SK-N-SH treated with all-trans-retinoic acid at 6 μM for 48 hours (cell line): ENCODE measurements around the gene ZNF783.

Source experiments
- ATAC-seq: fragments of 200-7000 bp; cut with Tn5 transposase; 3 replicates; pipeline ENCODE4 v1.9.1; 2020; ENCODE audit warnings: mild to moderate bottlenecking, moderate library complexity
- ARNTL ChIP-seq: fragments of 450-650 bp; formaldehyde crosslinking; IDR thresholded peaks from 2 replicates; pipeline ENCODE4 v1.5.0; 2020; ENCODE audit warnings: low read depth, mild to moderate bottlenecking, moderate library complexity, borderline replicate concordance
- BACH2 ChIP-seq: fragments of 250-450 bp; sonication (Bioruptor Pico); IDR thresholded peaks from 2 replicates; pipeline ENCODE4 v1.9.0; 2021; ENCODE audit warnings: mild to moderate bottlenecking, borderline replicate concordance
- CSDC2 ChIP-seq: fragments of 250-450 bp; sonication (Bioruptor Pico); IDR thresholded peaks from 2 replicates; pipeline ENCODE4 v1.5.0; 2020; ENCODE audit warnings: mild to moderate bottlenecking, moderate library complexity
- ESRRG ChIP-seq: fragments of 250-450 bp; sonication (Bioruptor Pico); IDR thresholded peaks from 2 replicates; pipeline ENCODE4 v1.6.1; 2021; ENCODE audit warnings: mild to moderate bottlenecking
- GLIS3 ChIP-seq: fragments of 250-450 bp; sonication (Bioruptor Pico); IDR thresholded peaks from 2 replicates; pipeline ENCODE4 v1.5.0; 2020; ENCODE audit warnings: mild to moderate bottlenecking, moderate library complexity
- ISL1 ChIP-seq: fragments of 250-450 bp; sonication (Bioruptor Pico); IDR thresholded peaks from 2 replicates; pipeline ENCODE4 v2.1.2; 2022; ENCODE audit warnings: mild to moderate bottlenecking, moderate library complexity
- OSR1 ChIP-seq: fragments of 250-450 bp; sonication (Bioruptor Pico); IDR thresholded peaks from 2 replicates; pipeline ENCODE4 v1.8.0; 2022; ENCODE audit warnings: moderate library complexity, mild to moderate bottlenecking, inconsistent platforms
- PPARA ChIP-seq: fragments of 250-450 bp; sonication (Bioruptor Pico); IDR thresholded peaks from 2 replicates; pipeline ENCODE4 v1.5.0; 2020; ENCODE audit warnings: mild to moderate bottlenecking, borderline replicate concordance
- RARB ChIP-seq: fragments of 250-450 bp; sonication (Bioruptor Pico); IDR thresholded peaks from 2 replicates; pipeline ENCODE4 v1.8.0; 2021; ENCODE audit warnings: mild to moderate bottlenecking, moderate library complexity
- SNAI2 ChIP-seq: fragments of 250-450 bp; sonication (Bioruptor Pico); IDR thresholded peaks from 2 replicates; pipeline ENCODE4 v1.5.0; 2020; ENCODE audit warnings: mild to moderate bottlenecking, moderate library complexity
- TCF4 ChIP-seq: fragments of 250-450 bp; sonication (Bioruptor Pico); IDR thresholded peaks from 2 replicates; pipeline ENCODE4 v1.8.0; 2021; ENCODE audit warnings: mild to moderate bottlenecking, moderate library complexity, borderline replicate concordance
- TOX ChIP-seq: fragments of 250-450 bp; sonication (Bioruptor Pico); IDR thresholded peaks from 2 replicates; pipeline ENCODE4 v1.8.0; 2021; ENCODE audit warnings: mild to moderate bottlenecking, moderate library complexity, borderline replicate concordance
- ZC3H10 ChIP-seq: fragments of 250-450 bp; sonication (Bioruptor Pico); IDR thresholded peaks from 2 replicates; pipeline ENCODE4 v1.5.1; 2021; ENCODE audit warnings: mild to moderate bottlenecking, moderate library complexity
- ZFP3 ChIP-seq: fragments of 250-450 bp; sonication (Bioruptor Pico); IDR thresholded peaks from 2 replicates; pipeline ENCODE4 v1.5.0; 2020; ENCODE audit warnings: mild to moderate bottlenecking, moderate library complexity
- ZFP30 ChIP-seq: fragments of 450-650 bp; formaldehyde crosslinking; IDR thresholded peaks from 2 replicates; pipeline ENCODE4 v1.5.0; 2022; ENCODE audit warnings: mild to moderate bottlenecking, moderate library complexity
- ZNF565 ChIP-seq: fragments of 450-650 bp; formaldehyde crosslinking; conservative IDR thresholded peaks from 2 replicates; pipeline ENCODE4 v1.5.0; 2020; ENCODE audit warnings: low read depth, mild to moderate bottlenecking, moderate library complexity
- ZNF70 ChIP-seq: fragments of 450-650 bp; formaldehyde crosslinking; IDR thresholded peaks from 2 replicates; pipeline ENCODE4 v1.5.0; 2020; ENCODE audit warnings: mild to moderate bottlenecking, moderate library complexity
- ZNF8 ChIP-seq: fragments of 450-650 bp; formaldehyde crosslinking; IDR thresholded peaks from 2 replicates; pipeline ENCODE4 v1.5.0; 2020; ENCODE audit warnings: mild to moderate bottlenecking, moderate library complexity
- TF ChIP-seq, protein P1 (sequence below): fragments of 250-450 bp; sonication (Bioruptor Pico); IDR thresholded peaks from 2 replicates; pipeline ENCODE4 v1.8.0; 2021; ENCODE audit warnings: low read depth, mild to moderate bottlenecking, moderate library complexity, borderline replicate concordance
- TF ChIP-seq, protein P2 (sequence below): fragments of 250-450 bp; sonication (Bioruptor Pico); IDR thresholded peaks from 2 replicates; pipeline ENCODE4 v1.8.0; 2020; ENCODE audit warnings: mild to moderate bottlenecking, moderate library complexity, borderline replicate concordance
- TF ChIP-seq, protein P3 (sequence below): fragments of 250-450 bp; sonication (Bioruptor Pico); IDR thresholded peaks from 2 replicates; pipeline ENCODE4 v1.5.1; 2021; ENCODE audit warnings: mild to moderate bottlenecking, moderate library complexity
- TF ChIP-seq, protein P4 (sequence below): fragments of 250-450 bp; sonication (Bioruptor Pico); IDR thresholded peaks from 2 replicates; pipeline ENCODE4 v1.5.0; 2020; ENCODE audit warnings: mild to moderate bottlenecking, moderate library complexity

Gene ZNF783

DNA sequence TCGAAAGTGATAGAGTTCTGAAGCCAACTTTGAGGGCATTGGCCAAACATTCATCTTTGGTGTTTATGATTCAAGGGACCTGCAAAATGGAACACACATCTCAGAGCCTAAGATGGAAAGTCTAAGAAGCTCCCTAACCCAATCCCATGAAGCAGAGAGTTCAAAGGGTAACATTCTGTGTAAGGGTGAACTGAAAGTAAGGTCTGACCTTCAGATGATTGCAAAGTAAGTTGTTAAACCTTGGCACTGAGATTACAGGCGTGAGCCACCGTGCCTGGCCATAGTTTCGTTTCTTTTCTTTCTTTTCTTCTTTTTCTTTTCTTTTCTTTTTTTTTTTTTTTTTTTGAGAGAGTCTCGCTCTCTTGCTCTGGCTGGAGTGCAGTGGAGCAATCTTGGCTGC lies 20.3 kb upstream of the ZNF783 start:
- TF ChIP-seq ZFP30 (CRISPR knock-in tag) (no peak), ISL1 (CRISPR knock-in tag) (no peak), RARB (no peak), ZFP3 (no peak), ESRRG (CRISPR knock-in tag) (no peak), GLIS3 (CRISPR knock-in tag) (no peak), ZNF8 (CRISPR knock-in tag) (no peak), ZNF70 (CRISPR knock-in tag) (no peak), PPARA (no peak), ARNTL (CRISPR knock-in tag) (no peak), OSR1 (CRISPR knock-in tag) (no peak)
- TF ChIP-seq, protein P1, sequence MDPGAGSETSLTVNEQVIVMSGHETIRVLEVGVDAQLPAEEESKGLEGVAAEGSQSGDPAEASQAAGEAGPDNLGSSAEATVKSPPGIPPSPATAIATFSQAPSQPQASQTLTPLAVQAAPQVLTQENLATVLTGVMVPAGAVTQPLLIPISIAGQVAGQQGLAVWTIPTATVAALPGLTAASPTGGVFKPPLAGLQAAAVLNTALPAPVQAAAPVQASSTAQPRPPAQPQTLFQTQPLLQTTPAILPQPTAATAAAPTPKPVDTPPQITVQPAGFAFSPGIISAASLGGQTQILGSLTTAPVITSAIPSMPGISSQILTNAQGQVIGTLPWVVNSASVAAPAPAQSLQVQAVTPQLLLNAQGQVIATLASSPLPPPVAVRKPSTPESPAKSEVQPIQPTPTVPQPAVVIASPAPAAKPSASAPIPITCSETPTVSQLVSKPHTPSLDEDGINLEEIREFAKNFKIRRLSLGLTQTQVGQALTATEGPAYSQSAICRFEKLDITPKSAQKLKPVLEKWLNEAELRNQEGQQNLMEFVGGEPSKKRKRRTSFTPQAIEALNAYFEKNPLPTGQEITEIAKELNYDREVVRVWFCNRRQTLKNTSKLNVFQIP (CRISPR knock-in tag): no peak
- TF ChIP-seq, protein P2, sequence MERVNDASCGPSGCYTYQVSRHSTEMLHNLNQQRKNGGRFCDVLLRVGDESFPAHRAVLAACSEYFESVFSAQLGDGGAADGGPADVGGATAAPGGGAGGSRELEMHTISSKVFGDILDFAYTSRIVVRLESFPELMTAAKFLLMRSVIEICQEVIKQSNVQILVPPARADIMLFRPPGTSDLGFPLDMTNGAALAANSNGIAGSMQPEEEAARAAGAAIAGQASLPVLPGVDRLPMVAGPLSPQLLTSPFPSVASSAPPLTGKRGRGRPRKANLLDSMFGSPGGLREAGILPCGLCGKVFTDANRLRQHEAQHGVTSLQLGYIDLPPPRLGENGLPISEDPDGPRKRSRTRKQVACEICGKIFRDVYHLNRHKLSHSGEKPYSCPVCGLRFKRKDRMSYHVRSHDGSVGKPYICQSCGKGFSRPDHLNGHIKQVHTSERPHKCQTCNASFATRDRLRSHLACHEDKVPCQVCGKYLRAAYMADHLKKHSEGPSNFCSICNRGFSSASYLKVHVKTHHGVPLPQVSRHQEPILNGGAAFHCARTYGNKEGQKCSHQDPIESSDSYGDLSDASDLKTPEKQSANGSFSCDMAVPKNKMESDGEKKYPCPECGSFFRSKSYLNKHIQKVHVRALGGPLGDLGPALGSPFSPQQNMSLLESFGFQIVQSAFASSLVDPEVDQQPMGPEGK (CRISPR knock-in tag): no peak
- ATAC-seq: no peak

DNA sequence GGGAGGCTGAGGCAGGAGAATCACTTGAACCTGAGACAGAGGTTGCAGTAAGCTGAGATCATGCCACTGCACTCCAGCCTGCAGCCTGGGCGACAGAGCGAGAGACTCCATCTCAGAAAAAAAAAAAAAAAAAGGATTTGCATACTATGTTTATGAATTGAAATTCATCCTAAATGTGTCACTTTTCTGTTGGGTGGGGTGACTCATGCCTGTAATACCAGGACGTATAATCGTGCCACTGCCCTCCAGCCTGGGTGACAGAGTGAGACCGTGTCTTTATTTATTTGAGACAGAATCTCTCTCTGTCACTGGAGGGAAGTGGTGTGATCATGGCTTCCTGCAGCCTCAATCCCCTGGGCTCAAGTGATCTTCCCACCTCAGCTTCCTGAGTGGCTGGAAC lies 16.8 kb upstream of the ZNF783 start:
- TF ChIP-seq ARNTL (CRISPR knock-in tag) (no peak), ISL1 (CRISPR knock-in tag) (no peak), ZNF70 (CRISPR knock-in tag) (no peak), TOX (CRISPR knock-in tag) (no peak), ZNF8 (CRISPR knock-in tag) (no peak), SNAI2 (CRISPR knock-in tag) (no peak), CSDC2 (no peak), ZC3H10 (CRISPR knock-in tag) (no peak), PPARA (no peak), ZFP3 (no peak), ZFP30 (CRISPR knock-in tag) (no peak), ZNF565 (CRISPR knock-in tag) (no peak), ESRRG (CRISPR knock-in tag) (no peak), TCF4 (no peak), BACH2 (no peak), GLIS3 (CRISPR knock-in tag) (no peak)
- TF ChIP-seq, protein P1 (CRISPR knock-in tag): no peak
- TF ChIP-seq, protein P3, sequence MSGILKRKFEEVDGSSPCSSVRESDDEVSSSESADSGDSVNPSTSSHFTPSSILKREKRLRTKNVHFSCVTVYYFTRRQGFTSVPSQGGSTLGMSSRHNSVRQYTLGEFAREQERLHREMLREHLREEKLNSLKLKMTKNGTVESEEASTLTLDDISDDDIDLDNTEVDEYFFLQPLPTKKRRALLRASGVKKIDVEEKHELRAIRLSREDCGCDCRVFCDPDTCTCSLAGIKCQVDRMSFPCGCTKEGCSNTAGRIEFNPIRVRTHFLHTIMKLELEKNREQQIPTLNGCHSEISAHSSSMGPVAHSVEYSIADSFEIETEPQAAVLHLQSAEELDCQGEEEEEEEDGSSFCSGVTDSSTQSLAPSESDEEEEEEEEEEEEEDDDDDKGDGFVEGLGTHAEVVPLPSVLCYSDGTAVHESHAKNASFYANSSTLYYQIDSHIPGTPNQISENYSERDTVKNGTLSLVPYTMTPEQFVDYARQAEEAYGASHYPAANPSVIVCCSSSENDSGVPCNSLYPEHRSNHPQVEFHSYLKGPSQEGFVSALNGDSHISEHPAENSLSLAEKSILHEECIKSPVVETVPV (CRISPR knock-in tag): no peak
- TF ChIP-seq, protein P2 (CRISPR knock-in tag): no peak
- TF ChIP-seq, protein P4, sequence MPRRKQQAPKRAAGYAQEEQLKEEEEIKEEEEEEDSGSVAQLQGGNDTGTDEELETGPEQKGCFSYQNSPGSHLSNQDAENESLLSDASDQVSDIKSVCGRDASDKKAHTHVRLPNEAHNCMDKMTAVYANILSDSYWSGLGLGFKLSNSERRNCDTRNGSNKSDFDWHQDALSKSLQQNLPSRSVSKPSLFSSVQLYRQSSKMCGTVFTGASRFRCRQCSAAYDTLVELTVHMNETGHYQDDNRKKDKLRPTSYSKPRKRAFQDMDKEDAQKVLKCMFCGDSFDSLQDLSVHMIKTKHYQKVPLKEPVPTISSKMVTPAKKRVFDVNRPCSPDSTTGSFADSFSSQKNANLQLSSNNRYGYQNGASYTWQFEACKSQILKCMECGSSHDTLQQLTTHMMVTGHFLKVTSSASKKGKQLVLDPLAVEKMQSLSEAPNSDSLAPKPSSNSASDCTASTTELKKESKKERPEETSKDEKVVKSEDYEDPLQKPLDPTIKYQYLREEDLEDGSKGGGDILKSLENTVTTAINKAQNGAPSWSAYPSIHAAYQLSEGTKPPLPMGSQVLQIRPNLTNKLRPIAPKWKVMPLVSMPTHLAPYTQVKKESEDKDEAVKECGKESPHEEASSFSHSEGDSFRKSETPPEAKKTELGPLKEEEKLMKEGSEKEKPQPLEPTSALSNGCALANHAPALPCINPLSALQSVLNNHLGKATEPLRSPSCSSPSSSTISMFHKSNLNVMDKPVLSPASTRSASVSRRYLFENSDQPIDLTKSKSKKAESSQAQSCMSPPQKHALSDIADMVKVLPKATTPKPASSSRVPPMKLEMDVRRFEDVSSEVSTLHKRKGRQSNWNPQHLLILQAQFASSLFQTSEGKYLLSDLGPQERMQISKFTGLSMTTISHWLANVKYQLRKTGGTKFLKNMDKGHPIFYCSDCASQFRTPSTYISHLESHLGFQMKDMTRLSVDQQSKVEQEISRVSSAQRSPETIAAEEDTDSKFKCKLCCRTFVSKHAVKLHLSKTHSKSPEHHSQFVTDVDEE (CRISPR knock-in tag): no peak
- no peak for ATAC-seq
